ENCODE results near the gene WDR70. TPM values are rescaled to one million over a fixed set of nuclear protein-coding genes. Genes with fewer than 3 reads are reported as not detected.

Gene WDR70
- total and polyA plus RNA-seq, 12 donors, result 9.2 to 26.0 (median 18.4) TPM

DNA sequence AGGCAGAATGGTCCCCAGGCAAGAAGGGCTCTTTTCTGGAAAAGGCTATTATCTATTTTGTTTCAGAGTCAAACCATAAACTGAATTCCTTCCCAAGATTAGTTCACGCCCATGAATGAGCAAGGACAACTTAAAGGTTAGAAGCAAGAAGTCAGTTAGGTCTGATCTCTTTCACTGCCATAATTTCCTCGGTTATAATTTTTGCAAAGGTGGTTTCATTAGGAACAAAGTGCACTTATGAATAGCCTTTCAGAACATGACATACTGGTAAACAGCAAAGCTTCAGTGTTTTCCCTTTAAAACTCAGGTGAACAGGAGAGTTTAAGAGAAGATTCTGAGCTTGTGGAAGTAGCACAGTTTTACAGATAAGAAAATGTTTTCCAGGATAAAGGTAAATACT is 282.8 kb downstream of the WDR70 start:
- intact Hi-C loops (cut with DNase I), result no loop called here

GRCh38 chr5:37662362-37662761 is 283.2 kb downstream of the WDR70 start:
- DNase-seq, result no peak
- no peak for ATAC-seq
- intact Hi-C loops (cut with DNase I), result no loop called here
- TF ChIP-seq, protein P1, sequence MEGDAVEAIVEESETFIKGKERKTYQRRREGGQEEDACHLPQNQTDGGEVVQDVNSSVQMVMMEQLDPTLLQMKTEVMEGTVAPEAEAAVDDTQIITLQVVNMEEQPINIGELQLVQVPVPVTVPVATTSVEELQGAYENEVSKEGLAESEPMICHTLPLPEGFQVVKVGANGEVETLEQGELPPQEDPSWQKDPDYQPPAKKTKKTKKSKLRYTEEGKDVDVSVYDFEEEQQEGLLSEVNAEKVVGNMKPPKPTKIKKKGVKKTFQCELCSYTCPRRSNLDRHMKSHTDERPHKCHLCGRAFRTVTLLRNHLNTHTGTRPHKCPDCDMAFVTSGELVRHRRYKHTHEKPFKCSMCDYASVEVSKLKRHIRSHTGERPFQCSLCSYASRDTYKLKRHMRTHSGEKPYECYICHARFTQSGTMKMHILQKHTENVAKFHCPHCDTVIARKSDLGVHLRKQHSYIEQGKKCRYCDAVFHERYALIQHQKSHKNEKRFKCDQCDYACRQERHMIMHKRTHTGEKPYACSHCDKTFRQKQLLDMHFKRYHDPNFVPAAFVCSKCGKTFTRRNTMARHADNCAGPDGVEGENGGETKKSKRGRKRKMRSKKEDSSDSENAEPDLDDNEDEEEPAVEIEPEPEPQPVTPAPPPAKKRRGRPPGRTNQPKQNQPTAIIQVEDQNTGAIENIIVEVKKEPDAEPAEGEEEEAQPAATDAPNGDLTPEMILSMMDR (IDR thresholded peaks at IDR 0.05), result no peak
- Histone ChIP-seq H3K27me3 (no peaks in the 10 kb centered on the region), H3K4me1 (peaks cover 0 to 29% (median 4%) of the 10 kb centered on the region in 9 donors), H3K27ac (no peak overlapping the region), H3K36me3 (no peaks in the 10 kb centered on the region), H3K4me3 (no peak overlapping the region), H3K9me3 (no peaks in the 10 kb centered on the region)
- 84 to 87% methylated on average over 3 of the region's 3 CpGs for WGBS, 2 donors

More for the DNA sequence above, 282.8 kb downstream of the WDR70 start:
- Histone ChIP-seq H3K9me3 (no peaks in the 10 kb centered on the region), H3K36me3 (no peaks in the 10 kb centered on the region), H3K4me3 (no peak overlapping the region), H3K4me1 (peaks cover 0 to 29% (median 4%) of the 10 kb centered on the region in 9 donors), H3K27ac (no peak overlapping the region), H3K27me3 (no peaks in the 10 kb centered on the region)
- ATAC-seq (no peak), DNase-seq (no peak)
- 84 to 87% methylated on average over 2 of the region's 2 CpGs for WGBS, 2 donors
- TF ChIP-seq, protein P1 (IDR thresholded peaks at IDR 0.05), result no peak

DNA sequence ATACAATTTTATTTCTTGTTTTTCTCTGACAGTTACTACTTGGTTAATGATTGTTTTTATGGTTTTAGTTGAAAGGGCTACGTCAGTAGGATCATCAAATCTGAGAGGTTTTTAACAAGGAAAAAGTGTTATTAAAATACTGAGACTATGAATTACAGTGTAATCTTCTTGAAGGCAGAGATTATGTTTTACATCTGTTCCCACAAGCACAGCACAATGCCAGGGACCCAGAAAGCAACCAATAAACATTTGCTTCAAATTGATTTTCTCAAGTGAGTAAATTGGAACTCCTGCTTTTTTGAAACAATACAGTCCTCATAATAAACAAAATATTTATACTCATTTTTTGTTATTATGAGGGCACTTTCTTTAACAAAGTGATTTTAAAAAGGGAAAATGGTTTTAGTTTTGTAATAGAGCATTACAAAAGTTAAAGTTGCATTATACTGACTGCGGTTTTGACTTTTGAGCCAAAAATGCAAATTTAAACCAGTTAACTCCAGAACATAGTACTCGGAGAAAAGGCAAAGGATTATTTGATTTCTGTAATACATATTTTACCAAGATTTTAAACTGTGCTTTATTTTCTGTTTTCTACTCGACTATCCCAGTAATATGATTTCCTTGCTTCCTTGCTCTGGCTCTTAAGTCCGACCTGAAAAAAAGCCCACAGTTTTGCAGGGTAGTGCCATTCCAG is 283.8 kb downstream of the WDR70 start:
- H3K36me3 ChIP-seq, result no peaks in the 10 kb centered on the region
- WGBS, 2 donors, result 86 to 88% methylated on average over 5 of the region's 5 CpGs
- TF ChIP-seq, protein P1 (IDR thresholded peaks at IDR 0.05), result no peak
- intact Hi-C loops (cut with DNase I), result no loop called here
- no peak for ATAC-seq
- H3K27ac ChIP-seq, result no peak overlapping the region
- H3K4me1 ChIP-seq, result peaks cover 0 to 34% (median 4%) of the 10 kb centered on the region in 9 donors
- H3K9me3 ChIP-seq, result no peaks in the 10 kb centered on the region
- no peaks in the 10 kb centered on the region for H3K27me3 ChIP-seq
- DNase-seq, result no peak
- no peak overlapping the region for H3K4me3 ChIP-seq

GRCh38 chr5:37663538-37663937 is 284.4 kb downstream of the WDR70 start:
- TF ChIP-seq, protein P1 (IDR thresholded peaks at IDR 0.05), result no peak
- intact Hi-C loops (cut with DNase I), result no loop called here
- 82 to 85% methylated on average over 5 of the region's 5 CpGs for whole genome bisulfite sequencing, 2 donors
- Histone ChIP-seq H3K27me3 (no peaks in the 10 kb centered on the region), H3K36me3 (no peaks in the 10 kb centered on the region), H3K9me3 (no peaks in the 10 kb centered on the region), H3K27ac (no peak overlapping the region), H3K4me1 (peaks cover 0 to 40% (median 5%) of the 10 kb centered on the region in 9 donors), H3K4me3 (no peak overlapping the region)
- DNase-seq (no peak), ATAC-seq (no peak)
